B cell (primary cell): Measurements from ENCODE around the gene CD300LD.

ENCODE experiments used
- EZH2 ChIP-seq: IDR thresholded peaks from 2 replicates; pipeline ENCODE4 v1.6.1; 2012; ENCODE audit warnings: borderline replicate concordance, low read depth, mild to moderate bottlenecking, moderate library complexity, low read length; ENCODE audit not compliant: insufficient read depth, poor library complexity, severe bottlenecking
- TF ChIP-seq, protein P1 (sequence below): fragments of 200-600 bp; IDR thresholded peaks from one replicate; pipeline ENCODE4 v1.8.0; 2022; ENCODE audit warnings: antibody characterized with exemption, mild to moderate bottlenecking

DNA sequence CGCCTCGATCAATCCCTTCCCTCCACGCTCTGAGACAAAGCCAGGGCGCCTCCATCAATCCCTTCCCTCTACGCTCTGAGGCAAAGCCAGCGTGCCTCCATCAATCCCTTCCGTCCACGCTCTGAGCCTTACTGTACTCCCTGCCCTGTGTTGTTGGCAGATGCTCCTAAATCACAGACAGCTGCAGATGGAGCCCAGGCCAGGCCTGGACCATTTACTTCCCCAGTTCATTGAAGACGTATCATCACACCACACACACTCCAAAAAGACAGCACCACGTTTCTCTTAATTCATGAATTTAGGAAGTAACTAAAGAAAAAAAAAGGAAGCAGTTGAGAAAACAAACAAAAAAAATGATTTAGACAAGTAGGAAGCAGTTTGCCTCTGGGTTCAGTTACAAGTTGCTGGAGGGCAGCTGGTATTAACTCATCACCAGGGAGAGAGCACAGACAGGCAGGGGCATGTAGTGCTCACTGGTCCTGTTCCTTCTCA is 7.4 kb upstream of the CD300LD start:
- TF ChIP-seq, protein P1, sequence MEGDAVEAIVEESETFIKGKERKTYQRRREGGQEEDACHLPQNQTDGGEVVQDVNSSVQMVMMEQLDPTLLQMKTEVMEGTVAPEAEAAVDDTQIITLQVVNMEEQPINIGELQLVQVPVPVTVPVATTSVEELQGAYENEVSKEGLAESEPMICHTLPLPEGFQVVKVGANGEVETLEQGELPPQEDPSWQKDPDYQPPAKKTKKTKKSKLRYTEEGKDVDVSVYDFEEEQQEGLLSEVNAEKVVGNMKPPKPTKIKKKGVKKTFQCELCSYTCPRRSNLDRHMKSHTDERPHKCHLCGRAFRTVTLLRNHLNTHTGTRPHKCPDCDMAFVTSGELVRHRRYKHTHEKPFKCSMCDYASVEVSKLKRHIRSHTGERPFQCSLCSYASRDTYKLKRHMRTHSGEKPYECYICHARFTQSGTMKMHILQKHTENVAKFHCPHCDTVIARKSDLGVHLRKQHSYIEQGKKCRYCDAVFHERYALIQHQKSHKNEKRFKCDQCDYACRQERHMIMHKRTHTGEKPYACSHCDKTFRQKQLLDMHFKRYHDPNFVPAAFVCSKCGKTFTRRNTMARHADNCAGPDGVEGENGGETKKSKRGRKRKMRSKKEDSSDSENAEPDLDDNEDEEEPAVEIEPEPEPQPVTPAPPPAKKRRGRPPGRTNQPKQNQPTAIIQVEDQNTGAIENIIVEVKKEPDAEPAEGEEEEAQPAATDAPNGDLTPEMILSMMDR = no peak
- TF ChIP-seq EZH2 = no peak
